ENCODE measurements around the gene NPBWR2. TPM values are rescaled to one million over a fixed set of nuclear protein-coding genes. Genes with fewer than 3 reads are reported as not detected.

The NPBWR2 gene
- total and polyA plus RNA-seq, 2 donors (not counting 3 experiments of a cell fraction or from before 2014, with no cell fraction given), result not detected

DNA sequence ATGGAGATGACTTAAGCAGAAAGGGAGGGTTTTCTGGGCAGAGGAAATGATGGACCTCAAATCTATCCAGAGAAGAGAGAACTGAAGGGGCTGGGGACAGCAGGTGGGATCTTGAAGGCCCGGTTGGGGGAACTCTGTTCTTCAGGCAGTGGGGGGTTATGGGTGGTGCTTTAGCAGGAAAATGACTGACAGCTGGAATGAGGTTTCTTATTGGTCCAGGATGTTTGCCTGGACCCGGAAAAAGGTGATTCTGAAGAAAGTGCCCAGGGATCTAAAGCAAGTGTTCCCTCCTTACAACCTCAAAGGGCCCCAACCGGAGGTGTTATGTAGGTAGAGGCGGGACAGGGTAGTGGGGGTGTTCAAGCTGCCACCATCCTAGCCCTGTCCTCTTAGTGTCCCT lies 11.9 kb downstream of the NPBWR2 start:
- Histone ChIP-seq H3K27ac (ENCODE audit: insufficient read depth, low read depth, low read length) (no peak overlapping the region), H3K9me3 (replicated peaks; ENCODE audit: control insufficient read depth, insufficient read depth, low read length) (no peaks in the 10 kb centered on the region), H3K9me1 (replicated peaks; ENCODE audit: control insufficient read depth, extremely low read depth, insufficient read depth, low read length) (no peaks in the 10 kb centered on the region), H3K4me3 (replicated peaks in 1 of 3; ENCODE audit: insufficient read depth in 1 of 3, low read depth in 1 of 3, low read length in 3 of 3) (no peak overlapping the region), H3K36me3 (ENCODE audit: control insufficient read depth in 2 of 2, extremely low read depth in 1 of 2, insufficient read depth in 2 of 2, low read length in 2 of 2) (no peaks in the 10 kb centered on the region), H2AFZ (ENCODE audit: low read depth, low read length) (no peak overlapping the region), H4K20me1 (replicated peaks; ENCODE audit: control insufficient read depth, extremely low read depth, insufficient read depth, low read length) (no peaks in the 10 kb centered on the region), H3K4me1 (ENCODE audit: control insufficient read depth, extremely low read depth, insufficient read depth, low read length) (no peaks in the 10 kb centered on the region), H3K4me2 (ENCODE audit: insufficient read depth, low read length) (no peak overlapping the region), H3K79me2 (ENCODE audit: control insufficient read depth, insufficient read depth, low read length) (no peaks in the 10 kb centered on the region), H3K9ac (replicated peaks; ENCODE audit: extremely low read depth, insufficient read depth, low read length) (no peak overlapping the region), H3K27me3 (ENCODE audit: control insufficient read depth in 2 of 2, insufficient read depth in 2 of 2, low read length in 2 of 2) (peaks cover 0 to 1% of the 10 kb centered on the region in 2 experiments)
- intact Hi-C loops (cut with micrococcal nuclease) (no loop called here), dilution Hi-C loops (cut with MboI; ENCODE audit: extremely low pct_ligation_motif_present, low sequenced_read_pairs) (no loop called here)
- DNase-seq (ENCODE audit: low read depth, low spot score) (no peak), FAIRE-seq (no peak)
- TF ChIP-seq, protein P1, sequence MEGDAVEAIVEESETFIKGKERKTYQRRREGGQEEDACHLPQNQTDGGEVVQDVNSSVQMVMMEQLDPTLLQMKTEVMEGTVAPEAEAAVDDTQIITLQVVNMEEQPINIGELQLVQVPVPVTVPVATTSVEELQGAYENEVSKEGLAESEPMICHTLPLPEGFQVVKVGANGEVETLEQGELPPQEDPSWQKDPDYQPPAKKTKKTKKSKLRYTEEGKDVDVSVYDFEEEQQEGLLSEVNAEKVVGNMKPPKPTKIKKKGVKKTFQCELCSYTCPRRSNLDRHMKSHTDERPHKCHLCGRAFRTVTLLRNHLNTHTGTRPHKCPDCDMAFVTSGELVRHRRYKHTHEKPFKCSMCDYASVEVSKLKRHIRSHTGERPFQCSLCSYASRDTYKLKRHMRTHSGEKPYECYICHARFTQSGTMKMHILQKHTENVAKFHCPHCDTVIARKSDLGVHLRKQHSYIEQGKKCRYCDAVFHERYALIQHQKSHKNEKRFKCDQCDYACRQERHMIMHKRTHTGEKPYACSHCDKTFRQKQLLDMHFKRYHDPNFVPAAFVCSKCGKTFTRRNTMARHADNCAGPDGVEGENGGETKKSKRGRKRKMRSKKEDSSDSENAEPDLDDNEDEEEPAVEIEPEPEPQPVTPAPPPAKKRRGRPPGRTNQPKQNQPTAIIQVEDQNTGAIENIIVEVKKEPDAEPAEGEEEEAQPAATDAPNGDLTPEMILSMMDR (IDR thresholded peaks at IDR 0.05; ENCODE audit: extremely low read depth in 1 of 2, insufficient read depth in 1 of 2, low read depth in 1 of 2, low read length in 2 of 2), result no peak
- TF ChIP-seq, protein P2, sequence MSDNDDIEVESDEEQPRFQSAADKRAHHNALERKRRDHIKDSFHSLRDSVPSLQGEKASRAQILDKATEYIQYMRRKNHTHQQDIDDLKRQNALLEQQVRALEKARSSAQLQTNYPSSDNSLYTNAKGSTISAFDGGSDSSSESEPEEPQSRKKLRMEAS (IDR thresholded peaks at IDR 0.05; ENCODE audit: insufficient read depth, insufficient read length), result no peak
- TF ChIP-seq POLR2A (IDR thresholded peaks at IDR 0.05; ENCODE audit: low read depth, low read length) (no peak), FOS (IDR thresholded peaks at IDR 0.05; ENCODE audit: borderline replicate concordance, insufficient read depth, low read length) (no peak), GATA2 (IDR thresholded peaks at IDR 0.05; ENCODE audit: insufficient read depth, insufficient read length, low read depth, low read length) (no peak), MYC (IDR thresholded peaks at IDR 0.05; ENCODE audit: low read depth, low read length) (no peak), JUN (IDR thresholded peaks at IDR 0.05; ENCODE audit: borderline replicate concordance, insufficient read depth, insufficient read length, low read depth) (no peak), EZH2 (IDR thresholded peaks at IDR 0.05; ENCODE audit: borderline replicate concordance, low read depth, low read length, severe bottlenecking) (no peak), POLR2AphosphoS5 (IDR thresholded peaks at IDR 0.05; ENCODE audit: insufficient read depth, low read depth, low read length) (no peak)
- POLR2A ChIA-PET, result no interaction called here
- CTCF ChIA-PET, result no interaction called here
- no TSS peak for BruUV-seq (replicated peaks)
